ENCODE data around the gene PPP1R12A. TPM values are rescaled to one million over a fixed set of nuclear protein-coding genes. Genes with fewer than 3 reads are reported as not detected.
"Not testable (repeated sequence)": the region's sequence is repeated elsewhere in the genome, so short reads cannot be mapped to it uniquely, and the experiment has no call there.

Gene PPP1R12A
- total and polyA plus RNA-seq, 5 donors from 2014 or later: 91.8 to 153 (median 106) TPM

GRCh38 chr12:79827484-79827883, 107.4 kb downstream of the PPP1R12A start:
- Mint-ChIP-seq H3K9me3 (no peaks in the 10 kb centered on the region), H3K36me3 (peaks cover 17% of the 10 kb centered on the region), H3K4me1 (peaks cover 33 to 63% (median 50%) of the 10 kb centered on the region in 4 donors)

GRCh38 chr12:79826267-79827128, 108.4 kb downstream of the PPP1R12A start:
- Histone ChIP-seq H3K9me3 (ENCODE audit: control insufficient read depth in 2 of 2, low read length in 2 of 2) (no peaks in the 10 kb centered on the region), H3K4me1 (ENCODE audit: control insufficient read depth, insufficient read depth, low read length, poor library complexity, severe bottlenecking) (peaks cover 11% of the 10 kb centered on the region), H3K4me3 (ENCODE audit: low read depth, low read length) (no peak overlapping the region), H3K27ac (ENCODE audit: insufficient read depth, low read length, poor library complexity, severe bottlenecking) (no peak overlapping the region), H3K27me3 (ENCODE audit: control insufficient read depth, insufficient read depth, low read length) (no peaks in the 10 kb centered on the region), H3K36me3 (ENCODE audit: control insufficient read depth, insufficient read depth, low read length) (peaks cover 21% of the 10 kb centered on the region)
- DNase-seq (no peak), ATAC-seq (ENCODE audit: low read depth in 2 of 2) (no peak)
- H3K27me3 Mint-ChIP-seq: no peaks in the 10 kb centered on the region
- no peaks in the 10 kb centered on the region for H3K9me3 Mint-ChIP-seq
- H3K4me3 Mint-ChIP-seq: no peak overlapping the region
- H3K4me1 Mint-ChIP-seq: peaks cover 31 to 56% (median 47%) of the 10 kb centered on the region in 4 donors
- H3K36me3 Mint-ChIP-seq: peaks cover 22% of the 10 kb centered on the region
- no peak overlapping the region for H3K27ac Mint-ChIP-seq

More at GRCh38 chr12:79827484-79827883, 107.4 kb downstream of the PPP1R12A start:
- Histone ChIP-seq H3K4me3 (ENCODE audit: low read depth, low read length) (no peak overlapping the region), H3K9me3 (ENCODE audit: control insufficient read depth in 2 of 2, low read length in 2 of 2) (no peaks in the 10 kb centered on the region), H3K4me1 (ENCODE audit: control insufficient read depth, insufficient read depth, low read length, poor library complexity, severe bottlenecking) (peaks cover 11% of the 10 kb centered on the region), H3K27me3 (ENCODE audit: control insufficient read depth, insufficient read depth, low read length) (no peaks in the 10 kb centered on the region), H3K27ac (ENCODE audit: insufficient read depth, low read length, poor library complexity, severe bottlenecking) (no peak overlapping the region), H3K36me3 (ENCODE audit: control insufficient read depth, insufficient read depth, low read length) (peaks cover 25% of the 10 kb centered on the region)
- no peak for ATAC-seq (ENCODE audit: low read depth in 2 of 2)
- Mint-ChIP-seq H3K27ac (no peak overlapping the region), H3K4me3 (no peak overlapping the region), H3K27me3 (no peaks in the 10 kb centered on the region)
- DNase-seq: no peak

- H3K27ac Mint-ChIP-seq: peak overlapping the region in 2 of 3 donors; percentile 45 to 63
- peaks cover 43% of the 10 kb centered on the region for H3K36me3 ChIP-seq (ENCODE audit: control insufficient read depth, insufficient read depth, low read length)
Measured at GRCh38 chr12:79822475-79822874, 112.4 kb downstream of the PPP1R12A start.

GRCh38 chr12:79818856-79819255, 116.0 kb downstream of the PPP1R12A start:
- H3K4me1 Mint-ChIP-seq: peaks cover 16 to 30% (median 23%) of the 10 kb centered on the region in 4 donors
- Histone ChIP-seq H3K4me3 (ENCODE audit: low read depth, low read length) (no peak overlapping the region), H3K36me3 (ENCODE audit: control insufficient read depth, insufficient read depth, low read length) (peaks cover 60% of the 10 kb centered on the region), H3K27me3 (ENCODE audit: control insufficient read depth, insufficient read depth, low read length) (no peaks in the 10 kb centered on the region), H3K27ac (ENCODE audit: insufficient read depth, low read length, poor library complexity, severe bottlenecking) (no peak overlapping the region), H3K9me3 (ENCODE audit: control insufficient read depth in 2 of 2, low read length in 2 of 2) (no peaks in the 10 kb centered on the region), H3K4me1 (ENCODE audit: control insufficient read depth, insufficient read depth, low read length, poor library complexity, severe bottlenecking) (no peaks in the 10 kb centered on the region)
- H3K27ac Mint-ChIP-seq: peak overlapping the region in 2 of 3 donors; percentile 48 to 52
- H3K36me3 Mint-ChIP-seq: peaks cover 51% of the 10 kb centered on the region
- no peak overlapping the region for H3K4me3 Mint-ChIP-seq
- H3K27me3 Mint-ChIP-seq: no peaks in the 10 kb centered on the region
- ATAC-seq (ENCODE audit: low read depth in 2 of 2): no peak
- H3K9me3 Mint-ChIP-seq: no peaks in the 10 kb centered on the region
- DNase-seq: no peak

More at GRCh38 chr12:79822475-79822874, 112.4 kb downstream of the PPP1R12A start:
- no peak for ATAC-seq (ENCODE audit: low read depth in 2 of 2)
- Mint-ChIP-seq H3K4me3 (no peak overlapping the region), H3K4me1 (peaks cover 23 to 40% (median 36%) of the 10 kb centered on the region in 4 donors), H3K36me3 (peaks cover 35% of the 10 kb centered on the region), H3K9me3 (no peaks in the 10 kb centered on the region), H3K27me3 (no peaks in the 10 kb centered on the region)
- Histone ChIP-seq H3K9me3 (ENCODE audit: control insufficient read depth in 2 of 2, low read length in 2 of 2) (no peaks in the 10 kb centered on the region), H3K27me3 (ENCODE audit: control insufficient read depth, insufficient read depth, low read length) (no peaks in the 10 kb centered on the region), H3K27ac (ENCODE audit: insufficient read depth, low read length, poor library complexity, severe bottlenecking) (no peak overlapping the region), H3K4me3 (ENCODE audit: low read depth, low read length) (no peak overlapping the region), H3K4me1 (ENCODE audit: control insufficient read depth, insufficient read depth, low read length, poor library complexity, severe bottlenecking) (no peaks in the 10 kb centered on the region)
- no peak for DNase-seq

GRCh38 chr12:79784366-79785065, 150.4 kb downstream of the PPP1R12A start:
- not testable (repeated sequence) for H3K9me3 ChIP-seq (ENCODE audit: control insufficient read depth in 2 of 2, low read length in 2 of 2); H3K27me3 Mint-ChIP-seq; H3K4me1 Mint-ChIP-seq; DNase-seq; ATAC-seq (ENCODE audit: low read depth in 2 of 2); H3K27me3 ChIP-seq (ENCODE audit: control insufficient read depth, insufficient read depth, low read length); H3K4me1 ChIP-seq (ENCODE audit: control insufficient read depth, insufficient read depth, low read length, poor library complexity, severe bottlenecking); H3K4me3 Mint-ChIP-seq; H3K9me3 Mint-ChIP-seq; H3K4me3 ChIP-seq (ENCODE audit: low read depth, low read length); H3K27ac ChIP-seq (ENCODE audit: insufficient read depth, low read length, poor library complexity, severe bottlenecking)
- Mint-ChIP-seq H3K27ac (peak overlapping the region in 1 of 3 donors; percentile 89), H3K36me3 (peaks cover 38% of the 10 kb centered on the region)
- peaks cover 88% of the 10 kb centered on the region for H3K36me3 ChIP-seq (ENCODE audit: control insufficient read depth, insufficient read depth, low read length)

GRCh38 chr12:79782172-79782900, 152.6 kb downstream of the PPP1R12A start:
- H3K9me3 Mint-ChIP-seq: no peaks in the 10 kb centered on the region
- H3K36me3 ChIP-seq (ENCODE audit: control insufficient read depth, insufficient read depth, low read length): peaks cover 85% of the 10 kb centered on the region
- H3K4me1 Mint-ChIP-seq: peaks cover 0 to 6% (median 1%) of the 10 kb centered on the region in 4 donors
- ATAC-seq (ENCODE audit: low read depth in 2 of 2) (no peak), DNase-seq (no peak)
- H3K4me3 Mint-ChIP-seq: no peak overlapping the region
- H3K36me3 Mint-ChIP-seq: peaks cover 29% of the 10 kb centered on the region
- H3K4me1 ChIP-seq (ENCODE audit: control insufficient read depth, insufficient read depth, low read length, poor library complexity, severe bottlenecking): no peaks in the 10 kb centered on the region
- H3K9me3 ChIP-seq (ENCODE audit: control insufficient read depth in 2 of 2, low read length in 2 of 2): no peaks in the 10 kb centered on the region
- H3K27me3 ChIP-seq (ENCODE audit: control insufficient read depth, insufficient read depth, low read length): no peaks in the 10 kb centered on the region
- no peaks in the 10 kb centered on the region for H3K27me3 Mint-ChIP-seq
- H3K27ac ChIP-seq (ENCODE audit: insufficient read depth, low read length, poor library complexity, severe bottlenecking): no peak overlapping the region
- H3K27ac Mint-ChIP-seq: peak overlapping the region in 2 of 3 donors; percentile 52 to 68
- H3K4me3 ChIP-seq (ENCODE audit: low read depth, low read length): no peak overlapping the region

GRCh38 chr12:79778802-79779448, 156.0 kb downstream of the PPP1R12A start:
- H3K9me3 Mint-ChIP-seq: no peaks in the 10 kb centered on the region
- H3K4me3 Mint-ChIP-seq: no peak overlapping the region
- DNase-seq (no peak), ATAC-seq (ENCODE audit: low read depth in 2 of 2) (no peak)
- Histone ChIP-seq H3K27me3 (ENCODE audit: control insufficient read depth, insufficient read depth, low read length) (no peaks in the 10 kb centered on the region), H3K9me3 (ENCODE audit: control insufficient read depth in 2 of 2, low read length in 2 of 2) (no peaks in the 10 kb centered on the region), H3K36me3 (ENCODE audit: control insufficient read depth, insufficient read depth, low read length) (peaks cover 77% of the 10 kb centered on the region), H3K27ac (ENCODE audit: insufficient read depth, low read length, poor library complexity, severe bottlenecking) (no peak overlapping the region), H3K4me1 (ENCODE audit: control insufficient read depth, insufficient read depth, low read length, poor library complexity, severe bottlenecking) (no peaks in the 10 kb centered on the region), H3K4me3 (ENCODE audit: low read depth, low read length) (no peak overlapping the region)
- no peaks in the 10 kb centered on the region for H3K27me3 Mint-ChIP-seq
- no peak overlapping the region for H3K27ac Mint-ChIP-seq
- peaks cover 28% of the 10 kb centered on the region for H3K36me3 Mint-ChIP-seq
- H3K4me1 Mint-ChIP-seq: peaks cover 0 to 4% (median 1%) of the 10 kb centered on the region in 4 donors

Measured in CD4-positive, CD25-positive, alpha-beta regulatory T cell (primary cell).